ENCODE results near the gene RSPH1.

Gene RSPH1

GRCh38 chr21:42433946-42434551 lies 62.0 kb downstream of the RSPH1 start:
- in situ Hi-C loops (cut with MboI; ENCODE audit: low sequenced_read_pairs): no loop called here

DNA sequence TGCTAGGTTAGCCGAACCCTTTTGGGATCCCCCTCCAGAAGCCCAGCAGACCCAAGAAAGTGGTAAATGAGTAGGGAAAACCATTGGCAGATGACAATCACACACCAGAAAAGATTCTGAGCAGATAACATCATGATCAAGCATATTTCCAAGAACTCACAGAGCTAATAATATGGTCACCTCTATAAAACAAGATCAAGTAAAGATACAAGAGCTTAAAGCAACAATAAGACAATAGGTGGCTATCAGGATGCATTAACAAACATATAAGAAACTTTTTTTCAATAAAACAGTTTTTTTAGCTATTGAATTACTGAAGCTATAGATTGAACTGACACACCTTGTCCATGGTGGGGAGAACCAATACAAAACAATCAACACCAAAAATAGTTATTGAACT lies 63.3 kb downstream of the RSPH1 start:
- in situ Hi-C loops (cut with MboI; ENCODE audit: low sequenced_read_pairs): no loop called here

DNA sequence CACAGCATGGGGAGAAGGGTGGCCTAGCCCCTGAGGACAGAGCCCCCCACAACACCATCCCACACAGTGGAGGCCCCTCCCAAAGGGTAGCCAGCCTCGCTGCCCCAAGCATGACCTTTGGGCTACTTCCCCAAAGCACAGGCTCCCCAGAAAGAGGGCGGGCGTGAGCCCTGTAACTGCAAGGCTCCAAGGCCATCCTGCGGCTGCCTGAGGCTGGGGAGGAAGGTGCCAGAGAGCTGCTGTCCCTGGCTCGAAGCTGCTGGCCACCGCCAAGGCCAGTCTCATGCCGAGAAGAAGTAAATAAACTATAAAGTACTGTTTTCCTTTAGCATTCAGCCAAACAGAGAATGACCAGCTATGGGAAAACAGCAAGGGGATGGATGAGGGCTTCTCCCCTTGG lies 64.8 kb downstream of the RSPH1 start:
- in situ Hi-C loops (cut with MboI; ENCODE audit: low sequenced_read_pairs): no loop called here

- in situ Hi-C loops (cut with MboI; ENCODE audit: low sequenced_read_pairs): no loop called here
Observed at GRCh38 chr21:42430521-42430920, 65.5 kb downstream of the RSPH1 start.

DNA sequence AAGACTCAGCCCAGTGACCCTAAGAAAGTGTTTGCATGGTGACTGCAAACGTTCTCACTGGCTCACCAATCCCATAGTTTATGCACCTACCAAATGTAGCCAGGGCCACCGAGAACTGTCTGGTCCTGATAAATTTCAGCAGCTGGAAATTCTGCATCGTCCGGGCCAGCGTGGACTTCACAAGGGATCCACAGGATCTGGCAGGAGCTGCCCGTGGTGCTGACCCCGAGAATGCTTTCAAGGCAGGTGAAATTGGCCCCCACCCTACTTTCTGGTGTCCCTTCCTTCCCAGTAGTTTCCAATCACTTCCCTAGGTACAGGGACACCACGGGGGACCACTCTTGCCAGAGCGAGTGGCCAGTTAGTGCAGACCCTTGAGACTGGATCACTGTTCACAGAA lies 66.2 kb downstream of the RSPH1 start:
- in situ Hi-C loops (cut with MboI; ENCODE audit: low sequenced_read_pairs): no loop called here

DNA sequence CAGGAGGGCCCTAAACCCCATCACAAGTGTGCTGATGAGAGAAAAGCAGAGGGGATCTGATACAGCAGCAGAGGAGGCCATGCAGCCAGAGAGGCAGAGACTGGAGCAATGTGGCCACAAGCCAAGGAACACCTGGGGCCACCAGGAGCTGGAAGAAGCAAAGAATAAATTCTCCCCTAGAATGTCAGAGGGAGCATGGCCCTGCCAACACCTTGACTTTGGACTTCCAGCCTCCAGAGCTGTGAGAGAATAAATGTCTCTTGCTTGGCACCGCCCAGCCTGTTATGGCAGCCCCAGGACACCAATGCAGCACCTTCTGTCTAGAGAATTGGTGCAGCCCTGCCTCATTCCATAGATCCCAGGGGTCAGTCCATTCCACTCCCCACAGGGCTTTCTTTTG lies 67.0 kb downstream of the RSPH1 start:
- in situ Hi-C loops (cut with MboI; ENCODE audit: low sequenced_read_pairs): no loop called here

- in situ Hi-C loops (cut with MboI; ENCODE audit: low sequenced_read_pairs): no loop called here
Observed at GRCh38 chr21:42427809-42428419, 68.1 kb downstream of the RSPH1 start.

DNA sequence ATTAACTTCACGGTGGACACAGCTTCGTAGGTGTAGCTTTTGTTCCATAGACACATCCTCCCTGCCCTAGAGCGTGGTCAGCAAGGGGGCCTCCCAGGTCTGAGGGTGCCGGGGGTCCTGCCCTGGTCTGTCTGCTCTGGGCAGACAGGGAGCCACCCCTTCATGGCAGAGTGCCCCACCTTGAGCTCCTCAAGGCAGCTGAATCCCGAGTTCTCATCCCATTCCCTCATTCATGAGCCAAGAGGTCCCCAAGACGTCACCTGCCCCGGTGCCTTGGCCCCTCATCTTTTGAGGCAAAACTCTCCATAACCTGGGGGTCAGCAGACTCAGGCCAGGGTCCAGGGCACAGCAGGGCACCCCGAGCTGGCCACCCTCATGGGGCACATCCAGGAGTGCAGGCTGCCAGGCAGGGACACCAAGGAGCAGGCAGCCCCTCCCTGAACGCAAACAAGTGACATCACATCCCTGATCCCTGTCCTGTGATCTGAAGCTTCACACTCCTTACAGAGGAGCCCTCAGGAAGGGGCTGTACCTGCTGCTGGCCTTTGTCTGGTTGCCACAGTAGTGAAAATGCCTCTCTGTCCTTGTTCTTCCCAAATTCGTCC lies 69.0 kb downstream of the RSPH1 start:
- in situ Hi-C loops (cut with MboI; ENCODE audit: low sequenced_read_pairs): no loop called here

- in situ Hi-C loops (cut with MboI; ENCODE audit: low sequenced_read_pairs): no loop called here
Observed at GRCh38 chr21:42426424-42426823, 69.6 kb downstream of the RSPH1 start.

DNA sequence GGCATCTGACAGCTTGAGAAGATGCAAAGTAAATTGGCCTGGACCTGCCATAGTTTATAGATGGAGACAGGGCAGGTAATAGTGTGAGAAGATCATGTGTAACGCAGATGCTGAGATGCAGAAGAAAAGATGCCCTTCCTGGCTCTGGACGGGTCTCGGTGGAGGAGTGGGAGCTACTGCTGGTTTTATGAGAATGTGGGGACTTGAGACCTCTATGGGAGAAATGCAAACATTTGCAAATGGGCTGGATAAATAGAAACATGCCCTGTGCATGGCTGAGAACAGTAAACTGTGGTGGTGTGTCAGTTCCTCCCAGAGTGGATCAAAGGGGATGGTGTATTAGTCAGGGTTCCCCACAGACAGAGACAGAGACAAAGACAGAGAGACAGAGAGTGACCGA lies 70.4 kb downstream of the RSPH1 start:
- in situ Hi-C loops (cut with MboI; ENCODE audit: low sequenced_read_pairs): no loop called here

GRCh38 chr21:42424914-42425541 lies 71.0 kb downstream of the RSPH1 start:
- in situ Hi-C loops (cut with MboI; ENCODE audit: low sequenced_read_pairs): no loop called here

DNA sequence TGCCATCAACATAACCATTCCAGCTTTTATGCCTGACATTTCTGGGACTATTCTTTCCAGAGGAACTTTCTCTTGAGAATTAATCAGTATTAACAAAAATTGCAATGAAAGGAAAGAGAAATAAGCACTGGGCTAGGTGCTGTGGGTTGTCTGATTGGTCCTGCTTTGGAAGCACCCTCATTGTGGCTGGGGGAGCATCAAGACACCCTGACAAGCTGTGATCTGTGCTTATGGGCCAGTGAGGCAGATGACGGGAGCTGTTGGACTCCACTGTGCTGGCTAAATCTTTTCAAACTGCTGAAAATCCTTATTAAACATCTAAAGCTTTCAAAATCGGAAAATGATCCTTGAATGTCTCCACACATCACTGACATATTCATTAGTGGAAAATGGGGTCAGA lies 72.3 kb downstream of the RSPH1 start:
- in situ Hi-C loops (cut with MboI; ENCODE audit: low sequenced_read_pairs): no loop called here

DNA sequence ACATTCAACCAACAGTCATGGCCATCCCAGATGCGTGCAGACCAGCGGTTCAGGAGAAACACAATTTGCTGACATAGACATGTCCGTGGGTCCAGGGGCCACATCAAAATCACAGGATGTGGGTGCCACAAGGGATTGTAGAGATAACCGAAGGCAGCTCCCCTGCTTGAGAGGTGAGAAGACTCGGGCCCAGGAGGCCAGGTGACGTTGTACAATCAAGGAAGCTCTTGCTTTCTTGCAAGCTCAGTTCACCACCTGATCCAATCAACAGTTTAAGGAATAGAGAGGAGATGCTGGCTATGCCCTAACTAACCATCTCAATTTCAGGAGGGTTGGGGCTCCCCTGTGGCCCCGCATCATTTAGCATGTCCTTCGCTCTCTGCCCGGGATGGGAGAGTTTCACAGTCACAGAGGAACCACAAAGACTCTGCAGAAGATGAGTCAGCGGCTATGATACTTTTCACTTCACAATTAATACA lies 72.8 kb downstream of the RSPH1 start:
- in situ Hi-C loops (cut with MboI; ENCODE audit: low sequenced_read_pairs): no loop called here
